AG04449 (cell line): ENCODE data around the gene MSL3.

ENCODE experiments used
- CTCF ChIA-PET: fragments of 350-600 bp; formaldehyde crosslinking; extraction: SDS; loops from one replicate; lab custom pipeline; 2021; ENCODE audit warnings: antibody characterized with exemption; lab: Yijun Ruan, JAX
- POLR2A ChIA-PET: fragments of 400-600, 350-600 bp; formaldehyde crosslinking; extraction: SDS; loops from one replicate; lab custom pipeline; 2020; ENCODE audit warnings: antibody characterized with exemption, inconsistent platforms; lab: Yijun Ruan, JAX
- DNase-seq: peaks from one replicate; pipeline ENCODE4 v3.0.0-alpha.2; 2010; ENCODE audit warnings: low read depth, low spot score
- H3K4me3 ChIP-seq: 2 replicates; pipeline ENCODE4 v1.5.1; 2011; ENCODE audit warnings: low read depth, mild to moderate bottlenecking, control low read depth, low read length
- CTCF ChIP-seq: IDR thresholded peaks from one replicate; pipeline ENCODE4 v1.5.1; 2011; ENCODE audit warnings: mild to moderate bottlenecking, moderate library complexity, low read length, control low read depth, inconsistent platforms; ENCODE audit not compliant: insufficient read depth; ENCODE audit errors: missing control alignments

MSL3 gene

GRCh38 chrX:11781133-11781532, 23.1 kb downstream of the MSL3 start:
- DNase-seq = no peak
- POLR2A ChIA-PET = no interaction called here
- no peak for TF ChIP-seq CTCF
- no peak overlapping the region for H3K4me3 ChIP-seq
- CTCF ChIA-PET = interaction anchor here (1.0 kb wide), 1 partner anchor 10 kb away, joined by 3 read pairs; no protein-coding TSS in a partner anchor

GRCh38 chrX:11781734-11782370, 23.8 kb downstream of the MSL3 start:
- POLR2A ChIA-PET = no interaction called here
- no peak overlapping the region for H3K4me3 ChIP-seq
- DNase-seq = no peak
- CTCF ChIA-PET = interaction anchor here (1.2 kb wide), 1 partner anchor 10 kb away, joined by 3 read pairs; no protein-coding TSS in a partner anchor
- no peak for TF ChIP-seq CTCF

- ChIA-PET POLR2A (no interaction called here), CTCF (no interaction called here)
- no peak overlapping the region for H3K4me3 ChIP-seq
- no peak for TF ChIP-seq CTCF
- DNase-seq = no peak
Measured at GRCh38 chrX:11784543-11784942, 26.5 kb downstream of the MSL3 start.

GRCh38 chrX:11786862-11787261, 28.8 kb downstream of the MSL3 start:
- no peak for DNase-seq
- no peak for TF ChIP-seq CTCF
- ChIA-PET CTCF (interaction anchor here (0.6 to 2.9 kb wide), 12 partner anchors 8 to 914 kb away, joined by 3 to 16 read pairs (median 3); no protein-coding TSS in a partner anchor), POLR2A (no interaction called here)
- no peak overlapping the region for H3K4me3 ChIP-seq

- peak; percentile 61 for TF ChIP-seq CTCF
- no peak overlapping the region for H3K4me3 ChIP-seq
- DNase-seq = no peak
- ChIA-PET POLR2A (no interaction called here), CTCF (interaction anchor here (0.6 to 2.9 kb wide), 13 partner anchors 9 to 984 kb away, joined by 3 to 16 read pairs (median 3); no protein-coding TSS in a partner anchor)
Measured at GRCh38 chrX:11787564-11787963, 29.5 kb downstream of the MSL3 start.

GRCh38 chrX:11789809-11790208, 31.8 kb downstream of the MSL3 start:
- POLR2A ChIA-PET = no interaction called here
- no peak overlapping the region for H3K4me3 ChIP-seq
- DNase-seq = no peak
- TF ChIP-seq CTCF = no peak
- CTCF ChIA-PET = no interaction called here
